Measurements from ENCODE around the gene SLC25A48.
"Not testable (repeated sequence)": the region's sequence is repeated elsewhere in the genome, so short reads cannot be mapped to it uniquely, and the experiment has no call there.

Gene SLC25A48

GRCh38 chr5:135829681-135830383, 4.6 kb upstream of the SLC25A48 start:
- peak in 1 of 2 donors; percentile 38 for DNase-seq (ENCODE audit: low read depth in 2 of 2)

GRCh38 chr5:135830384-135830700, 4.1 kb upstream of the SLC25A48 start:
- no peak for DNase-seq (ENCODE audit: low read depth in 2 of 2)

- no peak for DNase-seq (ENCODE audit: low read depth in 2 of 2)
These were observed 3.6 kb upstream of the SLC25A48 start for GRCh38 chr5:135830876-135831275.

- no peak for DNase-seq (ENCODE audit: low read depth in 2 of 2)
These were observed 3.0 kb upstream of the SLC25A48 start for GRCh38 chr5:135831439-135831838.

GRCh38 chr5:135831851-135832555, 2.5 kb upstream of the SLC25A48 start:
- DNase-seq (ENCODE audit: low read depth in 2 of 2), result no peak

GRCh38 chr5:135832941-135833920, 1.2 kb upstream of the SLC25A48 start:
- no peak for DNase-seq (ENCODE audit: low read depth in 2 of 2)

GRCh38 chr5:135833961-135834638, 363 bp upstream of the SLC25A48 start:
- no peak for DNase-seq (ENCODE audit: low read depth in 2 of 2)

- DNase-seq (ENCODE audit: low read depth in 2 of 2), result no peak
These were observed 1.3 kb downstream of the SLC25A48 start for GRCh38 chr5:135835766-135836165.

GRCh38 chr5:135838395-135838794, 3.9 kb downstream of the SLC25A48 start:
- not testable (repeated sequence) for DNase-seq (ENCODE audit: low read depth in 2 of 2)

- DNase-seq (ENCODE audit: low read depth in 2 of 2), result no peak
These were observed 5.1 kb downstream of the SLC25A48 start for GRCh38 chr5:135839566-135839965.

- no peak for DNase-seq (ENCODE audit: low read depth in 2 of 2)
These were observed 6.5 kb downstream of the SLC25A48 start for GRCh38 chr5:135840959-135841358.

- no peak for DNase-seq (ENCODE audit: low read depth in 2 of 2)
These were observed 8.3 kb downstream of the SLC25A48 start for GRCh38 chr5:135842737-135843136.

- no peak for DNase-seq (ENCODE audit: low read depth in 2 of 2)
These were observed 9.3 kb downstream of the SLC25A48 start for GRCh38 chr5:135843571-135844337.

GRCh38 chr5:135846311-135846710, 11.8 kb downstream of the SLC25A48 start:
- no peak for DNase-seq (ENCODE audit: low read depth in 2 of 2)

GRCh38 chr5:135847976-135848375, 13.5 kb downstream of the SLC25A48 start:
- DNase-seq (ENCODE audit: low read depth in 2 of 2), result no peak

- no peak for DNase-seq (ENCODE audit: low read depth in 2 of 2)
These were observed 15.8 kb downstream of the SLC25A48 start for GRCh38 chr5:135850231-135850630.

GRCh38 chr5:135850671-135851070, 16.2 kb downstream of the SLC25A48 start:
- no peak for DNase-seq (ENCODE audit: low read depth in 2 of 2)

GRCh38 chr5:135851186-135851914, 16.9 kb downstream of the SLC25A48 start:
- no peak for DNase-seq (ENCODE audit: low read depth in 2 of 2)

- DNase-seq (ENCODE audit: low read depth in 2 of 2), result no peak
These were observed 17.7 kb downstream of the SLC25A48 start for GRCh38 chr5:135851915-135852845.
